ENCODE data around the gene SNTG2. TPM values are rescaled to one million over a fixed set of nuclear protein-coding genes. Genes with fewer than 3 reads are reported as not detected.

SNTG2 gene
- total RNA-seq, 1 donor = 0.09 TPM

- no peak overlapping the region for H3K4me3 ChIP-seq (ENCODE audit: low read depth, low read length)
- TF ChIP-seq CTCF (IDR thresholded peaks at IDR 0.05; ENCODE audit: insufficient read depth, low read length) = no peak
- DNase-seq (ENCODE audit: low read depth) = no peak
Observed at GRCh38 chr2:1360557-1361250, 410.1 kb downstream of the SNTG2 start.

- no peak overlapping the region for H3K4me3 ChIP-seq (ENCODE audit: low read depth, low read length)
- TF ChIP-seq CTCF (IDR thresholded peaks at IDR 0.05; ENCODE audit: insufficient read depth, low read length) = no peak
- no peak for DNase-seq (ENCODE audit: low read depth)
Observed at GRCh38 chr2:1363367-1363766, 412.7 kb downstream of the SNTG2 start.

- no peak overlapping the region for H3K4me3 ChIP-seq (ENCODE audit: low read depth, low read length)
- no peak for DNase-seq (ENCODE audit: low read depth)
- no peak for TF ChIP-seq CTCF (IDR thresholded peaks at IDR 0.05; ENCODE audit: insufficient read depth, low read length)
Observed at GRCh38 chr2:1366546-1367134, 416.0 kb downstream of the SNTG2 start.

- TF ChIP-seq CTCF (IDR thresholded peaks at IDR 0.05; ENCODE audit: insufficient read depth, low read length) = no peak
- no peak for DNase-seq (ENCODE audit: low read depth)
- no peak overlapping the region for H3K4me3 ChIP-seq (ENCODE audit: low read depth, low read length)
Observed at GRCh38 chr2:1367601-1368000, 417.0 kb downstream of the SNTG2 start.

GRCh38 chr2:1369905-1370304 lies 419.3 kb downstream of the SNTG2 start:
- no peak overlapping the region for H3K4me3 ChIP-seq (ENCODE audit: low read depth, low read length)
- no peak for DNase-seq (ENCODE audit: low read depth)
- no peak for TF ChIP-seq CTCF (IDR thresholded peaks at IDR 0.05; ENCODE audit: insufficient read depth, low read length)

GRCh38 chr2:1370461-1370860 lies 419.8 kb downstream of the SNTG2 start:
- TF ChIP-seq CTCF (IDR thresholded peaks at IDR 0.05; ENCODE audit: insufficient read depth, low read length) = no peak
- H3K4me3 ChIP-seq (ENCODE audit: low read depth, low read length) = no peak overlapping the region
- no peak for DNase-seq (ENCODE audit: low read depth)
